ENCODE data around the gene REPIN1. TPM values are rescaled to one million over a fixed set of nuclear protein-coding genes. Genes with fewer than 3 reads are reported as not detected.

Gene REPIN1
- total RNA-seq (2014; rRNA removed; shearing (Covaris generic)) = 420 and 443 TPM in 2 replicates

GRCh38 chr7:150368096-150368883, at the start of gene REPIN1:
TSS of gene REPIN1 (plus strand) at chr7:150368822. CDS start at chr7:150369712, 890 bp downstream.
- DNase-seq (ENCODE audit: low spot score) = peak; percentile 98

DNA sequence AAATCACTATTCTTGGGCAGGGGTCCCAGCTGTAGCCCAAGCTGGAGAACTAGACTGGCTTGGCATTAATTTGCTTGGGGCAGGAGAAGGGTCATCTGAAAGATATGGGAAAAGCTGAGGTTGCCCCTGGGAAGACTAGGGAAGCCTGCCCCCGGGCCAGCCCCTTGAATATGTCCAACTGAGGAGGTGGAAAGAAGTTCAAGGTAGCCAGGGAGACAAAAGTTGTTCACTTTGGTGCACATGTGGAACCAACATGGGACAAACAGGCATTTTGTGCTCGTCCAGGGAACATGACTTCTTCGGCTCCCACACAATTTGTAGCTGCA, 46.9 kb upstream of the REPIN1 start:
- DNase-seq (ENCODE audit: low spot score) = no peak

- no peak for DNase-seq (ENCODE audit: low spot score)
Measured at GRCh38 chr7:150322114-150322832, 46.3 kb upstream of the REPIN1 start.

GRCh38 chr7:150322833-150323681, 45.6 kb upstream of the REPIN1 start, which contains the start of the genes ACTR3C and LRRC61:
TSS of gene ACTR3C (minus strand) at chr7:150323545. CDS start at chr7:150295296, 28,249 bp downstream.
TSS of gene LRRC61 (plus strand) at chr7:150323355. CDS start at chr7:150336862, 13,507 bp downstream.
- DNase-seq (ENCODE audit: low spot score) = peak; percentile 86

DNA sequence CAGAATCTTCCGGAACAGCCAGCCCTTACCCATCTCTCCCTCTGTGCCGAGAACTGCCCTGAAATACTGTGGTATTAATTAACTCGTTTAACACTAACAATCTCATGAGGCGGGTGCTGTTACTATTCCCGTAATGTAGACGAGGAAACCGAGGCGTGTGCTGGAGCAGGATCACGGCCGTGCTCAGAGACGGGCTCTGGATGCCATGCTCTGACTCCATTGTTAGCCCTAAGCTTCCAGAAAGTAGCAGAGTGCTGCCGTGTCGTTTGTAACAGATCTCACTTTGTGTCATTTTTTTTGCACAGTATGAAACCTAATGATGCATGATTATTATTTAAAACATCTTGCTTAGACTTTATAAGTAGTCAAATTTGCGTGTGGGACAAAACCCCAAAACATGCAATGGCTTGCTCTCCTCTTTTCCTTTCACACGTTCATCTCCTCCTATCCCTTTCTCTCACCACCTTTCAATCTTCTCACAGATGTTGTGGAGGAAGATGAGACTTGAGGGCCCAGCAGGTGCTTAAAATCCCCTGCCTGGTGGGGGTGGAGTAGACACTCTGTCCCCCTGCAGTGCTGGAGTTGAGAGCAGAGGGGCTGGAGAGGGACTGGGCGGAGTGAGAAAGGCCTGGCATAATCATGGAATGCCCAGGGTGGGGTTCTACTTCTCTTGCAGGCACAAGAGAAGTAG, 44.8 kb upstream of the REPIN1 start:
- DNase-seq (ENCODE audit: low spot score) = peak; percentile 61

- DNase-seq (ENCODE audit: low spot score) = peak; percentile 72
Measured at GRCh38 chr7:150324373-150324961, 44.2 kb upstream of the REPIN1 start.

- no peak for DNase-seq (ENCODE audit: low spot score)
Measured at GRCh38 chr7:150325110-150325611, 43.5 kb upstream of the REPIN1 start.

GRCh38 chr7:150325901-150326300, 42.7 kb upstream of the REPIN1 start:
- DNase-seq (ENCODE audit: low spot score) = no peak

DNA sequence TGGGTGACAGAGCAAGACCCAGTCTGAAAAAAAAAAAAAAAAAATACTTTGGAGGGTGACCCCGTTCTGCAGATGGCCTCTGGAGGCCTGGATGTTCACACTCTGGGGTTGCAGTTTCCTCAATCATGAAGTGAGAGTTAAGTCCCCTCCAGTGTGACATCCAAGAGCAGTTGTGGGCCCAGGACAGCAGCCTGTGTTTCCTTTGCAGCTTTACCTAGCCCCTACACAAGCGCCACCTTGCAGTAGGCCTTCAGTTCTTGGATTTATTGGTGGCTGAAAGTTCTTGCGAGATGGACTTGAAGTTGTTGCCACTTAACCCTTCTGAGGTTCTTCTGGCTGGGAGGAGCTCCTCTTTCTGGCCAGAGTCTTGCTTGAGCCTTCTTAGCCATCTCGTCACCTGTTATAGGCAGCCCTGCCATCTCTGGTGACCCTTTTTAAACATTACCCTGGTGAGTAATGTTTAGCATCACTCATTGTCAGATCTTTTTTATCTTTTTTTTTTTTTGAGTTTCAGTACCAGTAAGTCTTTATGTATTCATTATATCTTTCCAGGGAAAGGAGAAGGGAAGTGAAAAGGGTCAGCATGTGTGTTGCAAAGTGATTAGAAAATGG, 41.9 kb upstream of the REPIN1 start:
- no peak for DNase-seq (ENCODE audit: low spot score)

DNA sequence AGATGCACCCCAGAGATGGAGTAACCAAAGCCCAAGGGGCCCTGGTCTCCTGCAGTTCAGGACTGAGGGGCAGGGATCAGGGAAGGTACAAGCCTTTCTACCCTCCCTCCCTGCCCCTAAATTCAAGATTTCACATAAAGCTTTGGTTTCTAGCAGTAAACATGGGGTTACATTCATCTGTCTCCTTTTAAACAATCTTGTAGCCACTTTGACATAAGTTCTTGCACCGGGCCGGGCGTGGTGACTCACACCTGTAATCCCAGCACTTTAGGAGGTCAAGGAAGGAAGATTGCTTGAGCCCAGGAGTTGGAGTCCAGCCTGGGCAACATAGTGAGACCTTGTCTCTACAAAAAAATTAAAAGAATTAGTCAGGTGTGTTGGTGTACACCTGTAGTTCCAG, 41.3 kb upstream of the REPIN1 start:
- DNase-seq (ENCODE audit: low spot score) = no peak

DNA sequence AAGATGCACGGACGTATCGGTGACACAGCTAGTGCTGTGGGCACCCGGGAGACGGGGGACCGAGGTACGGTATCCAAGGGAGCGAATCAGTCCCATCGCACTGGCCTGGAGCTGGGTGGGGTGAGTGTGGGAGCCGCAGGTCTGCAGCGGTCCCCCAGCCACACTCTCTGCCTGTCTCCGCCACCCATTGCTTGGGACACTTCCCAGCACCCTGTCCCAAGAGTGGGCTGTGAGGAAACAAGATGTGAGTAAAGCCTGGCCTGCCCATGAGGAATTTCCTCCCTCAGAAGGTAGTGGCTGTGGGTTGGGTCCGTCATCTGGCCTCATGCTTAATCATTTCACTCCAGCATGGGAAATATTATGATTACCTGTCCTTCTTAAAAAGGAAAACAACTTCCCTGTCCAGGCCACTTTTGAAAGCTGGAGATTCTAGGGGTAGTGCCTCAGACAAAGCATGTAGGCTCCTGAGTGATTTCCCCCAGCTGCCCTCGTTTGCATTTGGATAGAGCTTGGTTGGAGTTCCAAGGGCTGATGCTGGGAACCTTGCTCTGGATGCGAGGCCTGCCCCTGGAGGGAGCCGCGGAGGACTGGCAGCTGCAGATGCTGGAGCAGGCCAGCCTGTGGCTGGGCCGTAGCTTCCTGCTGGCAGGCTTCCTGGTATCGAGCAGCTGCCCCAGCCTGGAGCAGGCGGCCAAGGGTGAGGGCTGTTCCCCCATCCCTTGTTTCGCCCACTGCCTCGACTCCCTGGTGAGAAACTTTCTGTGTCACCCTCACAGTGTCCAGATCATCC, 39.1 kb upstream of the REPIN1 start:
- no peak for DNase-seq (ENCODE audit: low spot score)

DNA sequence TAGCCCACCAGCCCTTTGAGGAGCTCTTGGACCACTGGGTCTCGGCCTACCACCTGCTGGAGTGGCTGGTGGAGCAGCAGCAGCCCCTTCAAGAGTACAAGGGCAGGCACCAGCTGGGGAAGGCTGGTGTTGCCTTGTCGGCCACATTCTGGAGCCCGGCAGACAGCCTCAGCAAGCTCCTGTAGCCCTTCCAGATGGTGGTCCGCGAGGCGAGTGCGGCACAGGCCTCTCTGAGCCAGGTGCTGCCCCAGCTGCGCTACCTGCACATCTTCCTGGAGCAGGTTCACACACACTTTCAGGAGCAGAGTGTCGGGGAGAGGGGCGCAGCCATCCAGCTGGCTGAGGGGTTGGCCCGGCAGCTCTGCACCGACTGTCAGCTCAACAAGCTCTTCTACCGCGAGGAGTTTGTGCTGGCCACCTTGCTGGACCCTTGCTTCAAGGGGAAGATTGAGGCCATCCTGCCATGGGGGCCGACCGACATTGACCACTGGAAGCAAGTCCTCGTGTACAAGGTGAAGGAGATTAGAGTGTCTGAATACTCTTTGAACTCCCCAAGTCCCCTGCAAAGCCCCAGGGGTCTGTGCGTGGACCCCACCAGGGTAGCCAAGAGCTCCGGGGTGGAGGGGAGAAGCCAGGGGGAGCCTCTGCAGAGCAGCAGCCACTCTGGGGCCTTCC, 38.3 kb upstream of the REPIN1 start:
- DNase-seq (ENCODE audit: low spot score) = no peak

GRCh38 chr7:150332852-150333635, 35.6 kb upstream of the REPIN1 start:
- no peak for DNase-seq (ENCODE audit: low spot score)

- no peak for DNase-seq (ENCODE audit: low spot score)
Measured at GRCh38 chr7:150333659-150334058, 35.0 kb upstream of the REPIN1 start.

- no peak for DNase-seq (ENCODE audit: low spot score)
Measured at GRCh38 chr7:150334108-150334507, 34.5 kb upstream of the REPIN1 start.

DNA sequence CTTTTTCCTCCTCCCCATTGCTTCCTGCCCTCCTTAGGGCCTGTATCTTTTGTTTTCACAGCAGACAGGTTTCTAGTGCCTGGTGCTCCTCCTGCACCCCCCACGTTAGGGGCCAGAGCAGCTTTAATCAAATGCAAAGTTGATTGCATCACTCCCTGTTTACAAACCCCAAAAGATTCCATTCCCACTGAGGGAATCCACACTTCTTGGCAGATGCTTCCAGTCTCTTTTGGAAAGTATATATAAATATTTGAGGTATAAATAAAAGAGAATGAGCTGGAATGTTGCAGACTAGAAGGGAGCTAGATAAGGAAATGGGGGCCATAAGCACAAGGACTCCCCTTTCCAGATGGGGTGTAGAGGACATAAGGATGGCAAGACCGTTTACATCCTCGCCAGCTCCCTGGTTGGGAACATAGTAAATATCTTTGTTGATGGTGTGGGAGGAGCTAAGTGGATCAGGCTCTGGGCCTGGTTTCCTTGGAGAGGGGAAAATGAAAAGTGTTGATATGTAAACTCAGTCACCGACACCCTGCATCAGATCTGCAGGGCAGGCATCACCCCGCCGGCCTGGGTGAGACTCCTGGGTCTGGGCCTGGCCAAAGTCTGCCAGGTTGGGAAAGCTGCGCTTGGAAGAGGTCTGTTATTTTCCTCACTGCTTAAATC, 33.4 kb upstream of the REPIN1 start:
- no peak for DNase-seq (ENCODE audit: low spot score)

GRCh38 chr7:150335774-150336112, 32.9 kb upstream of the REPIN1 start:
- no peak for DNase-seq (ENCODE audit: low spot score)

GRCh38 chr7:150336746-150337145, 31.9 kb upstream of the REPIN1 start:
- no peak for DNase-seq (ENCODE audit: low spot score)

Data from HT-29 (cell line).